H1 (cell line): Measurements from ENCODE around the gene C15orf62. TPM values are rescaled to one million over a fixed set of nuclear protein-coding genes. Genes with fewer than 3 reads are reported as not detected.

ENCODE experiments used
- CTCF ChIA-PET: fragments of 300-600 bp; sonication (Branson Sonifier 250); formaldehyde crosslinking; loops from one replicate; lab custom pipeline; 2021; ENCODE audit not compliant: partially characterized antibody; lab: Charles Lee
- POLR2A ChIA-PET: fragments of 300-600 bp; sonication (Branson Sonifier 250); formaldehyde crosslinking; loops from one replicate; lab custom pipeline; 2021; ENCODE audit warnings: inconsistent platforms; ENCODE audit not compliant: partially characterized antibody; lab: Charles Lee
- DNase-seq, 2 experiments: peaks; one replicate each; pipeline versions ENCODE4 v3.0.0 to v3.0.0-alpha.2; 2010 to 2022; ENCODE audit warnings: low spot score in 2 of 2, low read depth in 1 of 2, mixed read lengths in 1 of 2
- FAIRE-seq: peaks from 2 replicates; lab custom pipeline; 2011; peaks lifted over from hg19 to GRCh38; lab: Jason Lieb, UNC
- H2AFZ ChIP-seq: 2 replicates; pipeline ENCODE4 v1.8.1; 2012; ENCODE audit warnings: low read length, inconsistent platforms
- H2AK5ac ChIP-seq: 2 replicates; pipeline ENCODE4 v1.6.1; 2013; ENCODE audit warnings: low read depth, low read length
- H2BK120ac ChIP-seq: replicated peaks from 2 replicates; pipeline ENCODE3; 2013; ENCODE audit warnings: low read depth, low read length, inconsistent platforms
- H2BK12ac ChIP-seq: 2 replicates; pipeline ENCODE4 v1.6.1; 2013; ENCODE audit warnings: low read depth, low read length
- H2BK15ac ChIP-seq: 2 replicates; pipeline ENCODE4 v1.6.1; 2013; ENCODE audit warnings: low read length
- H2BK20ac ChIP-seq: 2 replicates; pipeline ENCODE4 v1.6.1; 2013; ENCODE audit warnings: low read length
- H2BK5ac ChIP-seq: 2 replicates; pipeline ENCODE4 v1.6.1; 2013; ENCODE audit warnings: low read depth, low read length
- H3K14ac ChIP-seq: 2 replicates; pipeline ENCODE4 v1.6.1; 2013; ENCODE audit warnings: inconsistent platforms; ENCODE audit not compliant: insufficient read length
- H3K18ac ChIP-seq: 2 replicates; pipeline ENCODE4 v1.6.1; 2013; ENCODE audit warnings: low read length; ENCODE audit errors: extremely low read depth
- H3K23ac ChIP-seq: 2 replicates; pipeline ENCODE4 v1.6.1; 2013; ENCODE audit warnings: inconsistent platforms; ENCODE audit not compliant: insufficient read length
- H3K23me2 ChIP-seq: 2 replicates; pipeline ENCODE4 v1.6.1; 2013; ENCODE audit warnings: low read depth, low read length
- H3K27ac ChIP-seq: 2 replicates; pipeline ENCODE4 v1.6.1; 2011; ENCODE audit warnings: low read depth, low read length, inconsistent platforms
- H3K27me3 ChIP-seq, 4 experiments: replicated peaks in 1 of 4; 1 replicate in 1 of 4; 2 replicates in 3 of 4; pipeline versions ENCODE4 v1.6.1 to v1.8.1; 2011 to 2013; ENCODE audit warnings: low read length in 3 of 4, mild to moderate bottlenecking in 3 of 4, inconsistent platforms in 2 of 4, mixed read lengths in 2 of 4, moderate library complexity in 1 of 4; ENCODE audit not compliant: control insufficient read depth in 3 of 4, insufficient read depth in 3 of 4; ENCODE audit errors: extremely low read depth in 1 of 4
- H3K36me3 ChIP-seq, 4 experiments: 2 replicates each; pipeline versions ENCODE4 v1.6.1 to v1.8.1; 2011 to 2013; ENCODE audit warnings: mild to moderate bottlenecking in 4 of 4, low read length in 3 of 4, moderate library complexity in 2 of 4, control low read depth in 1 of 4, inconsistent platforms in 1 of 4; ENCODE audit not compliant: insufficient read depth in 4 of 4, control insufficient read depth in 2 of 4
- H3K4ac ChIP-seq: replicated peaks from 2 replicates; pipeline ENCODE3; 2013; ENCODE audit warnings: low read length, low read depth, mixed read lengths, inconsistent platforms; ENCODE audit not compliant: insufficient read length
- H3K4me1 ChIP-seq, 4 experiments: replicated peaks in 1 of 4; 1 replicate in 1 of 4; 2 replicates in 3 of 4; pipeline versions ENCODE4 v1.6.1 to v1.8.1; 2011 to 2013; ENCODE audit warnings: low read length in 3 of 4, inconsistent platforms in 2 of 4, mixed read lengths in 1 of 4; ENCODE audit not compliant: insufficient read depth in 4 of 4, control insufficient read depth in 3 of 4
- H3K4me2 ChIP-seq, 2 experiments: 2 replicates each; pipeline versions ENCODE4 v1.6.1 to v1.8.1; 2011 to 2013; ENCODE audit warnings: low read depth in 2 of 2, low read length in 2 of 2, control low read depth in 1 of 2, inconsistent platforms in 1 of 2, mild to moderate bottlenecking in 1 of 2; ENCODE audit not compliant: insufficient read depth in 1 of 2
- H3K4me3 ChIP-seq, 4 experiments: fragments of 200-600, 300-600 bp in 1 of 4; sonication (generic), shearing (Covaris generic), sonication (Bioruptor Twin) in 1 of 4; 2 replicates each; pipeline versions ENCODE4 v1.5.1 to v1.8.1; 2011 to 2016; ENCODE audit warnings: low read length in 4 of 4, low read depth in 3 of 4, control low read depth in 2 of 4, inconsistent platforms in 2 of 4, mild to moderate bottlenecking in 2 of 4, mixed read lengths in 1 of 4, moderate library complexity in 1 of 4; ENCODE audit not compliant: insufficient read depth in 2 of 4; ENCODE audit errors: extremely low read depth in 1 of 4
- H3K56ac ChIP-seq: replicated peaks from 2 replicates; pipeline ENCODE3; 2013; ENCODE audit warnings: low read depth, mild to moderate bottlenecking, mixed read lengths, low read length, inconsistent platforms; ENCODE audit not compliant: insufficient read length
- H3K79me1 ChIP-seq: 2 replicates; pipeline ENCODE4 v1.6.1; 2013; ENCODE audit warnings: low read depth, low read length, control low read depth
- H3K79me2 ChIP-seq, 2 experiments: 2 replicates each; pipeline versions ENCODE4 v1.6.1 to v1.8.1; 2012 to 2013; ENCODE audit warnings: low read length in 2 of 2, mild to moderate bottlenecking in 2 of 2, inconsistent platforms in 1 of 2; ENCODE audit not compliant: insufficient read depth in 2 of 2, control insufficient read depth in 1 of 2
- H3K9ac ChIP-seq, 4 experiments: replicated peaks in 1 of 4; 1 replicate in 1 of 4; 2 replicates in 3 of 4; pipeline versions ENCODE4 v1.6.1 to v1.8.1; 2011 to 2013; ENCODE audit warnings: low read depth in 3 of 4, low read length in 3 of 4, control low read depth in 2 of 4, mild to moderate bottlenecking in 2 of 4, moderate library complexity in 2 of 4, inconsistent platforms in 1 of 4; ENCODE audit errors: extremely low read depth in 1 of 4
- H3K9me3 ChIP-seq, 2 experiments: 2 replicates each; pipeline versions ENCODE4 v1.6.1 to v1.8.1; 2012 to 2013; ENCODE audit warnings: mild to moderate bottlenecking in 2 of 2, moderate library complexity in 2 of 2, control low read depth in 1 of 2, inconsistent platforms in 1 of 2, low read depth in 1 of 2, low read length in 1 of 2, mixed read lengths in 1 of 2; ENCODE audit not compliant: insufficient read depth in 2 of 2
- H4K20me1 ChIP-seq, 2 experiments: replicated peaks in 1 of 2; 2 replicates each; pipeline versions ENCODE3 to v1.8.1; 2011 to 2013; ENCODE audit warnings: inconsistent platforms in 2 of 2, low read length in 2 of 2, mild to moderate bottlenecking in 1 of 2; ENCODE audit not compliant: insufficient read depth in 2 of 2, control insufficient read depth in 1 of 2
- H4K5ac ChIP-seq: 2 replicates; pipeline ENCODE4 v1.6.1; 2013; ENCODE audit warnings: low read length, low read depth, mixed read lengths, inconsistent platforms; ENCODE audit not compliant: insufficient read length
- H4K8ac ChIP-seq: 2 replicates; pipeline ENCODE4 v1.8.0; 2013; ENCODE audit warnings: mild to moderate bottlenecking, moderate library complexity, low read length, inconsistent platforms; ENCODE audit not compliant: insufficient read depth; ENCODE audit errors: extremely low read depth
- H4K91ac ChIP-seq: replicated peaks from 2 replicates; pipeline ENCODE3; 2013; ENCODE audit warnings: low read length, mixed read lengths, inconsistent platforms; ENCODE audit not compliant: insufficient read length
- ATF2 ChIP-seq: IDR thresholded peaks from 2 replicates; pipeline ENCODE4 v1.6.1; 2012; ENCODE audit warnings: low read length, inconsistent platforms
- EP300 ChIP-seq, 2 experiments: IDR thresholded peaks; 1 replicate in 1 of 2; 2 replicates in 1 of 2; pipeline ENCODE4 v1.6.1; 2011 to 2012; ENCODE audit warnings: low read depth in 2 of 2, low read length in 2 of 2, mild to moderate bottlenecking in 2 of 2, borderline replicate concordance in 1 of 2, inconsistent platforms in 1 of 2, moderate library complexity in 1 of 2
- FOSL1 ChIP-seq: IDR thresholded peaks from 2 replicates; pipeline ENCODE4 v1.6.1; 2011; ENCODE audit warnings: mild to moderate bottlenecking, low read depth, low read length, moderate library complexity; ENCODE audit not compliant: insufficient read depth
- JUND ChIP-seq: IDR thresholded peaks from 2 replicates; pipeline ENCODE4 v1.6.1; 2011; ENCODE audit warnings: mild to moderate bottlenecking, improper control_type of control experiment, low read length
- KDM5A ChIP-seq: fragments of 200-600 bp; IDR thresholded peaks from 2 replicates; pipeline ENCODE4 v1.7.1; 2012; ENCODE audit warnings: mild to moderate bottlenecking, low read length, inconsistent platforms, mixed read lengths
- MAFK ChIP-seq: IDR thresholded peaks from 2 replicates; pipeline ENCODE4 v1.6.1; 2012; ENCODE audit warnings: low read depth, mild to moderate bottlenecking, improper control_type of control experiment, low read length
- POLR2AphosphoS5 ChIP-seq: IDR thresholded peaks from 2 replicates; pipeline ENCODE4 v1.6.1; 2011; ENCODE audit warnings: low read depth, low read length
- SP4 ChIP-seq: IDR thresholded peaks from 2 replicates; pipeline ENCODE4 v1.6.1; 2012; ENCODE audit warnings: low read length, inconsistent platforms
- SUZ12 ChIP-seq: fragments of 200-600 bp; sonication (generic); IDR thresholded peaks from 2 replicates; pipeline ENCODE4 v1.6.1; 2012; ENCODE audit warnings: mild to moderate bottlenecking, inconsistent platforms, low read length, moderate library complexity, mixed read lengths
- TAF1 ChIP-seq: IDR thresholded peaks from 2 replicates; pipeline ENCODE4 v1.6.1; 2011; ENCODE audit warnings: mild to moderate bottlenecking, low read depth, low read length
- TBP ChIP-seq: IDR thresholded peaks from 2 replicates; pipeline ENCODE4 v1.6.1; 2011; ENCODE audit warnings: low read depth, low read length, improper control_type of control experiment
- WGBS, 2 experiments: shearing (Covaris generic) in 1 of 2; methylation state at CpG; one replicate each; pipeline versions ENCODE4 v1.1.6 to v1.1.7; 2013 to 2015; ENCODE audit warnings: low lambda C conversion rate in 2 of 2, mixed read lengths in 2 of 2, inconsistent platforms in 1 of 2, low coverage in 1 of 2, missing lambda C conversion rate in 1 of 2; ENCODE audit not compliant: insufficient replicate concordance in 2 of 2, insufficient coverage in 1 of 2, insufficient read length in 1 of 2; ENCODE audit errors: extremely low coverage in 1 of 2, missing lambda C conversion rate in 1 of 2; 5-methylcytosine and 5-hydroxymethylcytosine counted together
- polyA plus RNA-seq, 7 experiments: library from polyadenylated mRNA; depleted of rRNA in 3 of 7; stranded (reverse) in 5 of 7; unstranded in 2 of 7; fragments of >200 nt in 5 of 7; fragments of 200-250 nt in 2 of 7; gene quantifications; 1 replicate in 5 of 7; 2 replicates in 1 of 7; 4 replicates in 1 of 7; pipeline versions ENCODE4 v1.2.1 to v1.2.3, GENCODE V29; 2011 to 2013; ENCODE audit warnings: missing spikeins in 2 of 7, mixed read lengths in 2 of 7
- total RNA-seq: library from RNA; stranded (reverse); fragmentation: NEBNext Ultra II Directional; extraction: Animal tissue kit (Norgen Biotek cat#: 25700); gene quantifications from 2 replicates; pipeline ENCODE4 v1.2.1, GENCODE V29; 2021

Gene C15orf62
- total and polyA plus RNA-seq, 2 of the 8 experiments (the other 6 are each of a cell fraction or from before 2014, with no cell fraction given), result 0.06 to 0.56 TPM

GRCh38 chr15:40764629-40765103 is 5.1 kb upstream of the C15orf62 start:
- H3K79me1 ChIP-seq, result no peaks in the 10 kb centered on the region
- no peak overlapping the region for H2BK120ac ChIP-seq
- no peaks in the 10 kb centered on the region for H3K9me3 ChIP-seq
- no peaks in the 10 kb centered on the region for H3K79me2 ChIP-seq
- no peak overlapping the region for H3K4ac ChIP-seq
- no peak overlapping the region for H3K27ac ChIP-seq
- H2BK5ac ChIP-seq, result no peak overlapping the region
- no peak overlapping the region for H4K91ac ChIP-seq
- CTCF ChIA-PET, result interaction anchor here (0.6 to 15.3 kb wide), 12 partner anchors 18 to 510 kb away, joined by 3 to 184 read pairs (median 4); no protein-coding TSS in a partner anchor
- H4K5ac ChIP-seq, result no peak overlapping the region
- no peak overlapping the region for H4K8ac ChIP-seq
- TF ChIP-seq ATF2 (no peak), TAF1 (no peak), SP4 (no peak), SUZ12 (no peak), MAFK (no peak), POLR2AphosphoS5 (no peak), TBP (no peak), KDM5A (no peak), EP300 (IDR thresholded peaks at IDR 0.05; ENCODE audit: borderline replicate concordance in 1 of 2, low read depth in 2 of 2, low read length in 2 of 2) (no peak), JUND (no peak), FOSL1 (no peak)
- peak overlapping the region in 3 of 4 experiments; percentile 2 to 26 (median 20); a peak in 3 of 7 replicates for H3K9ac ChIP-seq
- no peak overlapping the region for H3K14ac ChIP-seq
- H2BK12ac ChIP-seq, result no peak overlapping the region
- no peak overlapping the region for H3K56ac ChIP-seq
- H3K23ac ChIP-seq, result no peak overlapping the region
- H3K18ac ChIP-seq, result 0 out of 2 replicates have a peak overlapping the region, but pooled peaks have one; percentile 38
- no peak overlapping the region for H2BK15ac ChIP-seq
- no peak overlapping the region for H2BK20ac ChIP-seq
- peaks cover 0 to 7% (median 3%) of the 10 kb centered on the region in 4 experiments; a peak in 5 of 7 replicates for H3K27me3 ChIP-seq
- peaks cover 0 to 2% of the 10 kb centered on the region in 2 experiments for H4K20me1 ChIP-seq
- DNase-seq (no peak), FAIRE-seq (no peak)
- H2AFZ ChIP-seq, result no peak overlapping the region
- POLR2A ChIA-PET, result interaction anchor here (0.6 to 3.0 kb wide), 14 partner anchors 8 to 526 kb away, joined by 3 to 11 read pairs (median 6); partner anchors contain the start of genes RAD51 and SPINT1
- peak overlapping the region; percentile 65 to 92 for H3K4me2 ChIP-seq
- H3K4me1 ChIP-seq, result peaks cover 6 to 30% (median 19%) of the 10 kb centered on the region in 4 experiments
- H2AK5ac ChIP-seq, result no peak overlapping the region
- H3K4me3 ChIP-seq, result peak overlapping the region; percentile 44 to 81 (median 74)
- no peaks in the 10 kb centered on the region for H3K36me3 ChIP-seq
- 42% methylated on average over 8 of the region's 8 CpGs; no CpG with 5 or more reads in 1 of the 2 experiments for WGBS, 2 experiments
- H3K23me2 ChIP-seq, result peaks cover 14% of the 10 kb centered on the region; the same call in 1 of the 2 replicates
